HepG2 (cell line): ENCODE data around the gene TRIO. TPM values are rescaled to one million over a fixed set of nuclear protein-coding genes. Genes with fewer than 3 reads are reported as not detected.

ENCODE experiments used
- ATAC-seq: fragments of 200-7000 bp; cut with Tn5 transposase; 3 replicates; pipeline ENCODE4 v1.9.1; 2020; ENCODE audit warnings: mild to moderate bottlenecking, moderate library complexity
- BruUV-seq: library from RNA; stranded (reverse); fragments of 400-500 nt; replicated peaks from 2 replicates; lab custom pipeline; 2021; lab: Mats Ljungman, UMichigan
- CTCF ChIA-PET: fragments of 300-600 bp; formaldehyde crosslinking; extraction: SDS; loops from one replicate; lab custom pipeline; 2021; ENCODE audit warnings: low total read pairs, inconsistent platforms, low intra/inter-chr PET ratio; lab: Yijun Ruan, JAX
- POLR2A ChIA-PET: fragments of 350-600 bp; sonication (Branson Sonifier 250); formaldehyde crosslinking; loops from one replicate; lab custom pipeline; 2020; ENCODE audit warnings: antibody characterized with exemption, inconsistent platforms; lab: Yijun Ruan, JAX
- DNase-seq: peaks from one replicate; pipeline ENCODE4 v3.0.0-alpha.2; 2015; ENCODE audit warnings: low spot score
- FAIRE-seq: peaks from 3 replicates; lab custom pipeline; 2011; peaks lifted over from hg19 to GRCh38; lab: Jason Lieb, UNC
- H2AFZ ChIP-seq: one replicate; pipeline ENCODE4 v1.6.1; 2011; ENCODE audit warnings: low read length, inconsistent platforms
- H3K27ac ChIP-seq: fragments of 300-600 bp; 3 replicates; pipeline ENCODE4 v1.8.0; 2011; ENCODE audit warnings: mixed run types, mild to moderate bottlenecking, mixed read lengths, low read length, inconsistent platforms; ENCODE audit not compliant: insufficient read depth; ENCODE audit errors: extremely low read length
- H3K27me3 ChIP-seq, 2 experiments: fragments of 200-600 bp in 1 of 2; 2 replicates in 1 of 2; 3 replicates in 1 of 2; pipeline versions ENCODE4 v1.6.0 to v1.8.0; 2011; ENCODE audit warnings: low read length in 2 of 2, mild to moderate bottlenecking in 2 of 2, moderate library complexity in 2 of 2, inconsistent platforms in 1 of 2; ENCODE audit not compliant: insufficient read depth in 2 of 2, control insufficient read depth in 1 of 2
- H3K36me3 ChIP-seq, 2 experiments: fragments of 200-600 bp in 1 of 2; replicated peaks in 1 of 2; 2 replicates in 1 of 2; 3 replicates in 1 of 2; pipeline versions ENCODE4 v1.5.1 to v1.8.0; 2011; ENCODE audit warnings: low read length in 2 of 2, inconsistent platforms in 1 of 2; ENCODE audit not compliant: insufficient read depth in 2 of 2, control insufficient read depth in 1 of 2
- H3K4me1 ChIP-seq: 2 replicates; pipeline ENCODE4 v1.5.1; 2012; ENCODE audit warnings: low read length, inconsistent platforms; ENCODE audit not compliant: insufficient read depth
- H3K4me2 ChIP-seq: 2 replicates; pipeline ENCODE4 v1.6.0; 2011; ENCODE audit warnings: low read depth, low read length, inconsistent platforms
- H3K4me3 ChIP-seq, 3 experiments: fragments of 200-600 bp in 1 of 3; sonication (generic), shearing (Covaris generic) in 1 of 3; replicated peaks in 1 of 3; 2 replicates each; pipeline ENCODE4 v1.5.1; 2011 to 2016; ENCODE audit warnings: low read length in 3 of 3, inconsistent platforms in 2 of 3, low read depth in 2 of 3, mild to moderate bottlenecking in 2 of 3, control low read depth in 1 of 3, mixed read lengths in 1 of 3; ENCODE audit not compliant: insufficient read depth in 1 of 3
- H3K79me2 ChIP-seq: one replicate; pipeline ENCODE4 v1.6.1; 2011; ENCODE audit warnings: low read length, inconsistent platforms; ENCODE audit not compliant: insufficient read depth
- H3K9ac ChIP-seq: 2 replicates; pipeline ENCODE4 v1.6.0; 2011; ENCODE audit warnings: mild to moderate bottlenecking, low read depth, low read length, inconsistent platforms; ENCODE audit not compliant: insufficient read depth
- H3K9me3 ChIP-seq: 2 replicates; pipeline ENCODE4 v1.5.1; 2012; ENCODE audit warnings: mild to moderate bottlenecking, low read length
- H4K20me1 ChIP-seq: 2 replicates; pipeline ENCODE4 v1.6.0; 2011; ENCODE audit warnings: inconsistent platforms, mild to moderate bottlenecking, low read length, moderate library complexity; ENCODE audit not compliant: insufficient read depth
- ATRX ChIP-seq: sonication (generic); formaldehyde crosslinking; IDR thresholded peaks from 2 replicates; pipeline ENCODE4 v1.4.0; 2020; ENCODE audit warnings: missing genetic modification reagents, borderline replicate concordance
- ELF4 ChIP-seq: sonication (generic); formaldehyde crosslinking; IDR thresholded peaks from 2 replicates; pipeline ENCODE4 v1.5.0; 2020; ENCODE audit warnings: missing genetic modification reagents, mild to moderate bottlenecking, moderate library complexity, borderline replicate concordance
- HMGXB4 ChIP-seq, 2 experiments: sonication (generic) in 1 of 2; formaldehyde crosslinking in 1 of 2; IDR thresholded peaks; 2 replicates each; pipeline versions ENCODE4 v1.4.0 to v1.6.1; 2018 to 2020; ENCODE audit warnings: missing genetic modification reagents in 2 of 2, borderline replicate concordance in 1 of 2, low read depth in 1 of 2, mild to moderate bottlenecking in 1 of 2, missing biosample characterization in 1 of 2
- HNRNPH1 ChIP-seq: fragments of 200-400 bp; formaldehyde crosslinking; optimal IDR thresholded peaks from 2 replicates; pipeline ENCODE3; 2017; ENCODE audit warnings: mild to moderate bottlenecking, low read depth, low read length
- HOXA3 ChIP-seq: sonication (generic); formaldehyde crosslinking; IDR thresholded peaks from 2 replicates; pipeline ENCODE4 v1.5.0; 2020; ENCODE audit warnings: missing genetic modification reagents
- KAT7 ChIP-seq: IDR thresholded peaks from 2 replicates; pipeline ENCODE4 v1.6.1; 2018; ENCODE audit warnings: borderline replicate concordance, missing compliant biosample characterization
- MED1 ChIP-seq: sonication (generic); formaldehyde crosslinking; IDR thresholded peaks from 2 replicates; pipeline ENCODE4 v1.4.0; 2020; ENCODE audit warnings: missing genetic modification reagents
- PRDM15 ChIP-seq: sonication (generic); formaldehyde crosslinking; IDR thresholded peaks from 2 replicates; pipeline ENCODE4 v1.4.0; 2020; ENCODE audit warnings: missing genetic modification reagents
- PRDM4 ChIP-seq: sonication (generic); formaldehyde crosslinking; IDR thresholded peaks from 2 replicates; pipeline ENCODE4 v1.9.0; 2021; ENCODE audit warnings: missing genetic modification reagents, borderline replicate concordance
- RBFOX2 ChIP-seq: fragments of 200-400 bp; formaldehyde crosslinking; IDR thresholded peaks from 2 replicates; pipeline ENCODE4 v1.6.1; 2017; ENCODE audit warnings: low read depth, mild to moderate bottlenecking, low read length
- SIN3B ChIP-seq: fragments of 150-350 bp; IDR thresholded peaks from 2 replicates; pipeline ENCODE4 v1.6.1; 2014; ENCODE audit warnings: low read length
- SRY ChIP-seq: sonication (generic); formaldehyde crosslinking; IDR thresholded peaks from 2 replicates; pipeline ENCODE4 v1.8.0; 2022; ENCODE audit warnings: mild to moderate bottlenecking, missing genetic modification reagents
- TERF1 ChIP-seq: sonication (generic); formaldehyde crosslinking; IDR thresholded peaks from 2 replicates; pipeline ENCODE4 v1.8.0; 2022; ENCODE audit warnings: mild to moderate bottlenecking, missing genetic modification reagents, moderate library complexity
- ZNF253 ChIP-seq: sonication (generic); formaldehyde crosslinking; IDR thresholded peaks from 2 replicates; pipeline ENCODE4 v1.8.0; 2022; ENCODE audit warnings: mild to moderate bottlenecking, missing genetic modification reagents, borderline replicate concordance
- ZNF570 ChIP-seq: sonication (generic); formaldehyde crosslinking; IDR thresholded peaks from 2 replicates; pipeline ENCODE4 v1.4.0; 2020; ENCODE audit warnings: mild to moderate bottlenecking, missing genetic modification reagents, borderline replicate concordance
- WGBS: methylation state at CpG from one replicate; pipeline ENCODE4 v1.1.6; 2017; ENCODE audit warnings: low lambda C conversion rate; 5-methylcytosine and 5-hydroxymethylcytosine counted together
- in situ Hi-C: cut with HindIII; loops from 2 replicates; pipeline ENCODE4 v1.10.0; 2017; ENCODE audit warnings: low pct_unique_long_range_greater_than_20kb; ENCODE audit not compliant: extremely low pct_ligation_motif_present
- intact Hi-C: fragments of 100-400 bp; cut with micrococcal nuclease; formaldehyde crosslinking; loops from one replicate; pipeline ENCODE4 v1.10.0; 2022; ENCODE audit not compliant: unreplicated experiment
- polyA plus RNA-seq, 8 experiments: library from polyadenylated mRNA; depleted of rRNA in 3 of 8; stranded (reverse) in 7 of 8; unstranded in 1 of 8; fragments of >200 nt; fragmentation: Illumina TruSeq in 4 of 8; extraction: Trizol in 4 of 8; gene quantifications; 2 replicates each; pipeline versions ENCODE4 v1.2.1 to v1.2.3, GENCODE V29; 2011 to 2016; ENCODE audit warnings: low read depth in 4 of 8, missing spikeins in 1 of 8, mixed read lengths in 1 of 8; ENCODE audit not compliant: insufficient read depth in 1 of 8
- total RNA-seq, 5 experiments: library from RNA; depleted of rRNA; stranded (reverse); fragments of >200 nt; fragmentation: Illumina TruSeq; extraction: Trizol; gene quantifications; 2 replicates each; pipeline ENCODE4 v1.2.3, GENCODE V29; 2016; ENCODE audit warnings: low read depth in 1 of 5

The TRIO gene
- total and polyA plus RNA-seq, 2 of the 13 experiments (the other 11 are each of a cell fraction or from before 2014, with no cell fraction given) = 45.2 to 45.9 TPM

GRCh38 chr5:14212838-14213237 lies 69.7 kb downstream of the TRIO start:
- H3K27me3 ChIP-seq = no peaks in the 10 kb centered on the region
- H3K36me3 ChIP-seq = no peaks in the 10 kb centered on the region
- BruUV-seq = no TSS peak
- peak overlapping the region; percentile 42; the same call in 1 of the 2 replicates for H3K9ac ChIP-seq
- peak overlapping the region; percentile 71 for H3K27ac ChIP-seq
- WGBS = 2% methylated on average over 4 of the region's 4 CpGs
- ChIA-PET CTCF (no interaction called here), POLR2A (no interaction called here)
- no peak overlapping the region for H2AFZ ChIP-seq
- H3K4me3 ChIP-seq = peak overlapping the region in 1 of 3 experiments; percentile 32; a peak in 1 of 6 replicates
- DNase-seq (peak; percentile 83), FAIRE-seq (peak; percentile 76), ATAC-seq (peak; percentile 53)
- peak overlapping the region; percentile 62 for H3K4me2 ChIP-seq
- in situ Hi-C loops (loop anchor here (5.0 kb wide), 1 partner anchor 46 kb away; no protein-coding TSS in a partner anchor), intact Hi-C loops (loop anchor here (2.0 to 10.0 kb wide), 2 partner anchors 52 to 672 kb away; no protein-coding TSS in a partner anchor)
- peaks cover 92% of the 10 kb centered on the region for H3K79me2 ChIP-seq
- H4K20me1 ChIP-seq = peaks cover 15% of the 10 kb centered on the region
- H3K9me3 ChIP-seq = no peaks in the 10 kb centered on the region
- H3K4me1 ChIP-seq = peaks cover 96% of the 10 kb centered on the region
- no peak for TF ChIP-seq TERF1
- no peak for TF ChIP-seq RBFOX2
- no peak for TF ChIP-seq ATRX (CRISPR knock-in tag)
- no peak for TF ChIP-seq SIN3B
- no peak for TF ChIP-seq HNRNPH1
- TF ChIP-seq ZNF570 (CRISPR knock-in tag) = no peak
- TF ChIP-seq PRDM4 (CRISPR knock-in tag) = no peak
- TF ChIP-seq MED1 (CRISPR knock-in tag) = peak; percentile 82
- peak; percentile 46; the same call in 1 of the 2 replicates for TF ChIP-seq HOXA3 (CRISPR knock-in tag)
- TF ChIP-seq KAT7 (CRISPR knock-in tag) = no peak
- TF ChIP-seq ZNF253 = no peak
- no peak for TF ChIP-seq ELF4 (CRISPR knock-in tag)
- no peak for TF ChIP-seq PRDM15 (CRISPR knock-in tag)
- TF ChIP-seq SRY = no peak
- TF ChIP-seq HMGXB4 (CRISPR knock-in tag; IDR thresholded peaks at IDR 0.05; ENCODE audit: borderline replicate concordance in 1 of 2, low read depth in 1 of 2) = peak in 1 of 2 experiments; percentile 45; a peak in 1 of 4 replicates
